ENCODE results near the gene CCDC88C.

DNA sequence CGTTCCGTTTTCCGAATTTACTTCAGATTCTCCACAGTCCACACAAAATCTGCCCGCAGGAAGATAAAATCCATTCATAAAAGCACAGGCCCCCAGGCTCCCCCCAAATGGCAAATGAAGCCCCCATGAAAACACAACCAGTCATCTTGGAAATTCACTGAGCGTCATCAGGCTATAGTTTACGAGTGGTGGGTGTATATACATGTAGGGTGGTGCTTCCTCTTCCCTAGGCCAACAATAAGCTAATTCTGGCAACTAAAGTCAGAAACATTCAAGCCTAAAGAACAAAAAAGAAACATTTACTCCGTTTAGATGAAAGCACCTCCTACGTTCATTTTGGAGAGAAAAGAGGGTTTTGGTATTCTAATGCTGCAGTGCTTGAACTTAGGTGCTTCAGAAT lies 179.0 kb downstream of the CCDC88C start:
- TF ChIP-seq, protein P1, sequence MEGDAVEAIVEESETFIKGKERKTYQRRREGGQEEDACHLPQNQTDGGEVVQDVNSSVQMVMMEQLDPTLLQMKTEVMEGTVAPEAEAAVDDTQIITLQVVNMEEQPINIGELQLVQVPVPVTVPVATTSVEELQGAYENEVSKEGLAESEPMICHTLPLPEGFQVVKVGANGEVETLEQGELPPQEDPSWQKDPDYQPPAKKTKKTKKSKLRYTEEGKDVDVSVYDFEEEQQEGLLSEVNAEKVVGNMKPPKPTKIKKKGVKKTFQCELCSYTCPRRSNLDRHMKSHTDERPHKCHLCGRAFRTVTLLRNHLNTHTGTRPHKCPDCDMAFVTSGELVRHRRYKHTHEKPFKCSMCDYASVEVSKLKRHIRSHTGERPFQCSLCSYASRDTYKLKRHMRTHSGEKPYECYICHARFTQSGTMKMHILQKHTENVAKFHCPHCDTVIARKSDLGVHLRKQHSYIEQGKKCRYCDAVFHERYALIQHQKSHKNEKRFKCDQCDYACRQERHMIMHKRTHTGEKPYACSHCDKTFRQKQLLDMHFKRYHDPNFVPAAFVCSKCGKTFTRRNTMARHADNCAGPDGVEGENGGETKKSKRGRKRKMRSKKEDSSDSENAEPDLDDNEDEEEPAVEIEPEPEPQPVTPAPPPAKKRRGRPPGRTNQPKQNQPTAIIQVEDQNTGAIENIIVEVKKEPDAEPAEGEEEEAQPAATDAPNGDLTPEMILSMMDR (IDR thresholded peaks at IDR 0.05): no peak
- TF ChIP-seq POLR2AphosphoS5 (IDR thresholded peaks at IDR 0.05; ENCODE audit: low read depth, low read length): no peak
